Hepatocyte (in vitro differentiated cells): ENCODE data around the gene CALML6. TPM values are rescaled to one million over a fixed set of nuclear protein-coding genes. Genes with fewer than 3 reads are reported as not detected.

Source experiments
- DNase-seq: peaks from one replicate; pipeline ENCODE4 v3.0.0-alpha.2; 2016; ENCODE audit warnings: low spot score
- H2AFZ ChIP-seq: fragments of 200-600 bp; sonication (generic); 2 replicates; pipeline ENCODE4 v1.6.0; 2016; ENCODE audit warnings: antibody characterized with exemption, mild to moderate bottlenecking
- H3K27ac ChIP-seq: fragments of 200-600 bp; sonication (generic); 2 replicates; pipeline ENCODE4 v1.5.1; 2016; ENCODE audit warnings: mild to moderate bottlenecking
- H3K27me3 ChIP-seq: fragments of 200-600 bp; sonication (generic); 2 replicates; pipeline ENCODE4 v1.6.1; 2016
- H3K36me3 ChIP-seq: fragments of 200-600 bp; sonication (generic); replicated peaks from 2 replicates; pipeline ENCODE4 v1.5.1; 2016; ENCODE audit warnings: low read depth; ENCODE audit not compliant: insufficient read depth
- H3K4me1 ChIP-seq: fragments of 200-600 bp; sonication (generic); 2 replicates; pipeline ENCODE4 v1.5.1; 2016; ENCODE audit warnings: mild to moderate bottlenecking, moderate library complexity; ENCODE audit not compliant: insufficient read depth
- H3K4me2 ChIP-seq: fragments of 200-600 bp; sonication (generic); 2 replicates; pipeline ENCODE4 v1.6.0; 2016
- H3K4me3 ChIP-seq: fragments of 200-600 bp; sonication (generic); 2 replicates; pipeline ENCODE4 v1.5.1; 2016; ENCODE audit warnings: mild to moderate bottlenecking
- H3K79me2 ChIP-seq: fragments of 200-600 bp; sonication (generic); 2 replicates; pipeline ENCODE4 v1.6.0; 2017; ENCODE audit warnings: mild to moderate bottlenecking
- H3K9me2 ChIP-seq: fragments of 200-600 bp; sonication (generic); replicated peaks from 2 replicates; pipeline ENCODE4 v1.6.0; 2017; ENCODE audit warnings: mild to moderate bottlenecking; ENCODE audit not compliant: insufficient read depth
- H3K9me3 ChIP-seq: fragments of 200-600 bp; sonication (generic); 2 replicates; pipeline ENCODE4 v1.5.1; 2016; ENCODE audit warnings: low read depth, mild to moderate bottlenecking
- H4K20me1 ChIP-seq: fragments of 200-600 bp; sonication (generic); 2 replicates; pipeline ENCODE4 v1.6.0; 2016; ENCODE audit warnings: mild to moderate bottlenecking; ENCODE audit not compliant: insufficient read depth, poor library complexity, severe bottlenecking
- EZH2 ChIP-seq: fragments of 200-600 bp; sonication (generic); IDR thresholded peaks from 2 replicates; pipeline ENCODE4 v1.6.1; 2016; ENCODE audit warnings: antibody characterized with exemption, mild to moderate bottlenecking, borderline replicate concordance
- EZH2phosphoT487 ChIP-seq: fragments of 200-600 bp; sonication (generic); IDR thresholded peaks from one replicate; pipeline ENCODE4 v1.6.1; 2018; ENCODE audit warnings: antibody characterized with exemption, mild to moderate bottlenecking, low read depth, moderate library complexity; ENCODE audit not compliant: unreplicated experiment, severe bottlenecking
- WGBS: methylation state at CpG from one replicate; pipeline ENCODE4 v1.1.6; 2016; ENCODE audit warnings: low lambda C conversion rate; ENCODE audit errors: missing lambda C conversion rate; 5-methylcytosine and 5-hydroxymethylcytosine counted together
- polyA plus RNA-seq: library from polyadenylated mRNA; unstranded; fragments of >200 nt; fragmentation: Nextera tagmentation; extraction: Ambion mirVana; gene quantifications from 2 replicates; pipeline ENCODE4 v1.2.1, GENCODE V29; 2016
- total RNA-seq: library from RNA; depleted of rRNA; stranded (reverse); fragments of >200 nt; gene quantifications from 2 replicates; pipeline ENCODE4 v1.2.3, GENCODE V29; 2014
- TF ChIP-seq, protein P1 (sequence below): fragments of 200-600 bp; sonication (generic); IDR thresholded peaks from 2 replicates; pipeline ENCODE4 v1.5.1; 2016; ENCODE audit warnings: antibody characterized with exemption, mild to moderate bottlenecking; ENCODE audit not compliant: poor library complexity

The CALML6 gene
- total and polyA plus RNA-seq, 2 experiments from 2014 or later, result 0.33 to 0.53 TPM

DNA sequence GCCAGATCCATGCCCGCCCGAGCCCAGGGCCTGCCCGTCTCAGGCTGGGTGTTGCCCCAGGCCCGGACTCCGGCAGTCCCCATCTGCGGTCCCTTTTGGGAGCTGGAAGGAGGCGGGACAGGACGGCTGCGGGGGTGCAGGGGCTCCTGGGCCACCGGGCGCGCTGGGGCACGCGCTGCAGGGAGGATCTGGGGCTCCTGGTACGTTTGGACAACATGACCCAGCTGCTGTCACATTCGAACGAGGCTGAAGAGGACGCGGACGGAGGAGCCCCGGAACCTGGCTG, 6.6 kb upstream of the CALML6 start:
- peak overlapping the region; percentile 81 for H2AFZ ChIP-seq

DNA sequence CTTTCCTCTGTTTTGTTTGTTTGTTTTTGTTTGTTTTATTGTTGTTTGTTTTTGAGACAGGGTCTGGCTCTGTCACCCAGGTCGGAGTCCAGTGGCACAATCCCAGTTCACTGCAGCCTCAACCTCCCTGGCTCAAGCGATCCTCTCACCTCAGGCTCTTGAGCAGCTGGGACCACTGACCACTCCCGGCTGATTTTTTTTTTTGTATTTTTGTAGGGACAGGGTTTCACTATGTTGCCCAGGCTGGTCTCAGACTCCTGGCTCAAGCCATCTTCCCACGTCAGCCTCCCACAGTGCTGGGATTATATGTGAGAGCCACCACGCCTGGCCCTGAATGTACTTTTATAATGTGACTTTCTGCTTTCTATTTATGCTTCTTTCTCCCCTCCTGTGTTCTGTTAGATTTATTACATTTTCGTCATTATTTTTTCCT, 5.0 kb upstream of the CALML6 start:
- WGBS, result 84% methylated on average over 6 of the region's 6 CpGs
- Histone ChIP-seq H3K27ac (peak overlapping the region; percentile 80), H3K4me2 (peak overlapping the region; percentile 75), H3K79me2 (peaks cover 9% of the 10 kb centered on the region), H3K4me3 (no peak overlapping the region), H3K9me2 (no peaks in the 10 kb centered on the region), H4K20me1 (no peaks in the 10 kb centered on the region), H3K9me3 (no peaks in the 10 kb centered on the region), H3K36me3 (no peaks in the 10 kb centered on the region), H2AFZ (no peak overlapping the region), H3K4me1 (peaks cover 16% of the 10 kb centered on the region), H3K27me3 (no peaks in the 10 kb centered on the region)
- peak; percentile 1 for DNase-seq
- TF ChIP-seq EZH2 (no peak), EZH2phosphoT487 (no peak)
- TF ChIP-seq, protein P1, sequence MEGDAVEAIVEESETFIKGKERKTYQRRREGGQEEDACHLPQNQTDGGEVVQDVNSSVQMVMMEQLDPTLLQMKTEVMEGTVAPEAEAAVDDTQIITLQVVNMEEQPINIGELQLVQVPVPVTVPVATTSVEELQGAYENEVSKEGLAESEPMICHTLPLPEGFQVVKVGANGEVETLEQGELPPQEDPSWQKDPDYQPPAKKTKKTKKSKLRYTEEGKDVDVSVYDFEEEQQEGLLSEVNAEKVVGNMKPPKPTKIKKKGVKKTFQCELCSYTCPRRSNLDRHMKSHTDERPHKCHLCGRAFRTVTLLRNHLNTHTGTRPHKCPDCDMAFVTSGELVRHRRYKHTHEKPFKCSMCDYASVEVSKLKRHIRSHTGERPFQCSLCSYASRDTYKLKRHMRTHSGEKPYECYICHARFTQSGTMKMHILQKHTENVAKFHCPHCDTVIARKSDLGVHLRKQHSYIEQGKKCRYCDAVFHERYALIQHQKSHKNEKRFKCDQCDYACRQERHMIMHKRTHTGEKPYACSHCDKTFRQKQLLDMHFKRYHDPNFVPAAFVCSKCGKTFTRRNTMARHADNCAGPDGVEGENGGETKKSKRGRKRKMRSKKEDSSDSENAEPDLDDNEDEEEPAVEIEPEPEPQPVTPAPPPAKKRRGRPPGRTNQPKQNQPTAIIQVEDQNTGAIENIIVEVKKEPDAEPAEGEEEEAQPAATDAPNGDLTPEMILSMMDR, result no peak

More for the DNA sequence above, 6.6 kb upstream of the CALML6 start:
- peaks cover 16% of the 10 kb centered on the region for H3K4me1 ChIP-seq
- DNase-seq, result no peak
- peak overlapping the region; percentile 54 for H3K4me3 ChIP-seq
- TF ChIP-seq EZH2 (no peak), EZH2phosphoT487 (no peak)
- TF ChIP-seq, protein P1, result no peak
- WGBS, result 17% methylated on average over 21 of the region's 21 CpGs
- no peaks in the 10 kb centered on the region for H4K20me1 ChIP-seq
- H3K27ac ChIP-seq, result peak overlapping the region; percentile 90
- no peaks in the 10 kb centered on the region for H3K27me3 ChIP-seq
- no peaks in the 10 kb centered on the region for H3K9me3 ChIP-seq
- no peaks in the 10 kb centered on the region for H3K36me3 ChIP-seq
- H3K9me2 ChIP-seq, result no peaks in the 10 kb centered on the region
- H3K4me2 ChIP-seq, result peak overlapping the region; percentile 99
- H3K79me2 ChIP-seq, result peaks cover 9% of the 10 kb centered on the region

DNA sequence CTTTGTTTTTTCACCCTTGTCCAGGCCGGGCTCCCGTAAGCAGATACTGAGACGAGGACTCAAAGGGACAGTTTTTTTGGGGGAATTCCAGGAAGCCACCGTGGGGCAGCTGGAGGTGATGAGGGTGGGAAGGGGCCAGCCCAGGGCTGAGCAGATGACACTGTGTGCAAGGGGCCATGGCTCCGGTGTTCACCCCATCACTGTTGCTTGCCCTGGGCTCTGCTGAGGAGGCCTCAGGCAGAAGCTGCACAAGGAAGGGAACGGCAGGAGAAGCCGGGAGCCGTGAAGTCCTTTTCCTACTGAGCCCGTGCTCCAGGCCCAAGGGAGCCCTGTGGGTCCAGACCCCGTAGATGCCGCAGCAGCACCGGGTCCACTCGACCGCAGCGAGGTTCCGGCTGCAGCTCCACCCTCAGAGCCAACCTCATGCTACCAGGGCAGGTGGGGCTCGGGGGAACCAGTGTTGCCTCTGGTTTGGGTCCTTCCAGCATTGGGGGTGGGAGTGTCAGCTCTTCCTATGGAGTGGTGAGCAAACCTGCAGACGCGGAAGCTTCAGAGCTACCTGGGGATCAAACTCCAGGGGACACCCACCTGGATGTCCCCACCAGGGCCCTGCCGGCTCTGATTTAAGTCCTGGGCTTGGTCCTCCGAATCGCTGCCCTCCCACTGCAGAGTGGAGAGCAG, 4.3 kb upstream of the CALML6 start:
- H3K27ac ChIP-seq, result no peak overlapping the region
- peaks cover 16% of the 10 kb centered on the region for H3K4me1 ChIP-seq
- H3K4me2 ChIP-seq, result no peak overlapping the region
- peak; percentile 6 for DNase-seq
- H3K9me3 ChIP-seq, result no peaks in the 10 kb centered on the region
- WGBS, result 95% methylated on average over 20 of the region's 22 CpGs
- no peak overlapping the region for H3K4me3 ChIP-seq
- no peaks in the 10 kb centered on the region for H3K36me3 ChIP-seq
- H2AFZ ChIP-seq, result no peak overlapping the region
- no peaks in the 10 kb centered on the region for H4K20me1 ChIP-seq
- peaks cover 9% of the 10 kb centered on the region for H3K79me2 ChIP-seq
- TF ChIP-seq EZH2phosphoT487, result no peak
- TF ChIP-seq, protein P1, result no peak
- TF ChIP-seq EZH2, result no peak
- no peaks in the 10 kb centered on the region for H3K9me2 ChIP-seq
- no peaks in the 10 kb centered on the region for H3K27me3 ChIP-seq
